GM21367 (cell line): Measurements from ENCODE around the gene HOXD3.

Experiments used
- ATAC-seq: cut with Tn5 transposase; IDR thresholded peaks from one replicate; pipeline ENCODE4 v1.9.1; 2021; ENCODE audit not compliant: unreplicated experiment

Gene HOXD3

DNA sequence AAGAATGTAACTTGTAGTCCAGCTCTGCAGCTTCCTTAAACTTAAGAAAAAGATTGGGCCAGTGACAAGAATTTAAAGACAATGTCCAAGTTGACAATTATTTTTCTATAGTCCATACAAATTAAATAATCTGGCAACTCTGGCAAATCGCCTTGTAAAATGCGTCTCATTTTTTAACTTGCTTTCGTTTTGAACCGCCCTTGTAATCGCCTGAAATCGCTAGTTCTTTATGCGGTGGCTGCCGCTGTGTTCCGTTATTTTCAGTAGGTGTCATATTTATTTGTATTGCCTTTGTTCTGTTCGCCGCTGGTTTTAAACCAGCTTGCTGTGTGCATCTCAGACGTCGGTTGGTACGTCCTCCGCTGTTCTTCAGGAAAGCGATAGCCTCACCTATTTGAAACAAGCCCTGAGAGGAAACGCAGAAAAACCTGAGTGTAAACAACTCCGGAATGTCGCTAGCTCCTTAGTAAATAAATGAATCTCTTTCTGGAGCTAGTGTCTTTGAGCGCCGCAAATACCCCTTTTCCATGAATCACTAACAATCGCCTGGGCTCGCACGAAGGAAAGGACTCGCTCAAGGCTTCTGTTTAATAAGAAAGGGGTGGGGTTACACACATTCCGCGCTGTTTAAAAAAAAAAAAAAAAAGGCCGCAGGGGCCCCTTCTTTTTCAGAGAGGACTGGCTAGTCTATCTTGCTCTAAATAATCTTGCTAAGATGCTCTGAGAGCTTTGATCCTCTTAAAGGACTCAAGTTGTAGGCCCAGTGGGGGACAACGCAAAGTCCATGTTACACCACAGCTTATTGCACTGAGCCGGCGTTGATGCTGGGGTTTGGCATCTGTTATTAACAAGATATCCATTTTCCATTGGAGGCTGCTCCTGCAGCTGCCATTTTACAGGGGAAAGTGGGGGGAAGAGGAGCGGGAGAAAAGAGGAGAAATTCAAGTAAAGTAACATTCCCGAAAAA is 24.6 kb upstream of the HOXD3 start:
- ATAC-seq = no peak

DNA sequence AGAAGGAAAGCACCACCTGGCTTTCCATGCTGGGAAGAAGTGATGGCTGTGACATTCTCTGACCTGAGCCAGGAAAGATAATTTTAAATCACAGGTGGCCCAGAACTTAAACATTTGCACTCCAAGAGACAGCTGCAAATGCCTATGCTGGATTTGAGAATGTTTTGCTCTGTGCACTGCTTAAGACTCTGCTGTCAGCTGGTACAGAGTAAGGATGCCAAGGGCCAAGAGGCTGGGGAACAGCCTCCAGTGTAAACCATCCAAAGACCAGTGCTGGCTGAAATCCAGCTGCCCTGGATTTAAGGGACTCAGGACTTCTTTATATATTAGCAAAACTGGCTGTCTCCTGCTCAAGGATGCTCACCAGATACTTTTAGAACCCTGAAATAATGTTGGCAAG is 23.7 kb upstream of the HOXD3 start:
- no peak for ATAC-seq

DNA sequence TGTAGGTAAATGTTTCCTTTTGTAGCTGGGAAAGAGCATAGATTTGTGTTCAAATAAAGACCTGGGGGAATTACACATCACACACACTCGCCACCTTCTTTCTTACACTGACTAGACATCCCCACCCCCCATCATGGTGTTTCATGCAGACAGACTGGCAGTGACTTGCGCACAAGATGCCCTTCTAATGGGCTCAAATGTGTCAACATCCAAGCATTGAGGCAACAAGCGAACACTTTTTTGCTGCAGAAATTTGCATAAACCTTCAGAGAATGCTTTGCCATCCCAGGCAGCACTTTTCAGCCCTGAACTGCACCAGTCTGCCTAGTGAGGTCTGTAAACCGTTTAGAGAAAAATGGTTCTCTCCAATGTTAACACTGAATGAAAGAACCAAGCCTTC is 23.1 kb upstream of the HOXD3 start:
- no peak for ATAC-seq

GRCh38 chr2:176135035-176135440 is 22.1 kb upstream of the HOXD3 start:
- ATAC-seq = no peak

- ATAC-seq = no peak
Measured at GRCh38 chr2:176136374-176137251, 20.5 kb upstream of the HOXD3 start.

- ATAC-seq = no peak
Measured at GRCh38 chr2:176137252-176137580, 19.9 kb upstream of the HOXD3 start.

DNA sequence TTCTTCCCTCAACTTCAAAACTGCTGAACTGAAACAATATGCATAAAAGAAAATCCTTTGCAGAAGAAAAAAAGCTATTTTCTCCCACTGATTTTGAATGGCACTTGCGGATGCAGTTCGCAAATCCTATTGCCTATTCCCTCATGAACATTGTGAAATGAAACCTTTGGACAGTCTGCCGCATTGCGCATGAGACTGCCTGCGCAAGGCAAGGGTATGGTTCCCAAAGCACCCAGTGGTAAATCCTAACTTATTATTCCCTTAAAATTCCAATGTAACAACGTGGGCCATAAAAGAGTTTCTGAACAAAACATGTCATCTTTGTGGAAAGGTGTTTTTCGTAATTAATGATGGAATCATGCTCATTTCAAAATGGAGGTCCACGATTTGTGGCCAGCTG is 19.2 kb upstream of the HOXD3 start:
- ATAC-seq = no peak

DNA sequence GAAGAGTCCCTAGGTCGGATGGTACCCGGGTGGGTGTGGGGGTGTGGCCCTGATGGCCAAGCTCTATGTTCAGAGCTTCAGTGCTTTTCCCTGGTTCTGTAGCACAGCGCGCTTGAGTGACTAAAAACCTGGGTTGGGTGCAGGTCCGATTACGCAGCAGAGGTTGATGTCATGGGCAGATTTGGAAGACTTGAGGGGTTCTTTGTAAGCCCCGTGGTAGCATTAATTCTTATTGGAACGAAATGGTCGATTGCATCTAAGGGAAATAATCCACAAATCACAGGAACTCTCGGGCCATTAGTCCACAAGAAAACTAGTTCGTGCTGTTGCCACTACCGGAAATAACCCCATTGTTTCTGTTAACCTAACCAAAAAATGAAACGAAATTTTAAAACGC is 18.6 kb upstream of the HOXD3 start:
- ATAC-seq = no peak

GRCh38 chr2:176138923-176139660 is 18.0 kb upstream of the HOXD3 start:
- no peak for ATAC-seq

DNA sequence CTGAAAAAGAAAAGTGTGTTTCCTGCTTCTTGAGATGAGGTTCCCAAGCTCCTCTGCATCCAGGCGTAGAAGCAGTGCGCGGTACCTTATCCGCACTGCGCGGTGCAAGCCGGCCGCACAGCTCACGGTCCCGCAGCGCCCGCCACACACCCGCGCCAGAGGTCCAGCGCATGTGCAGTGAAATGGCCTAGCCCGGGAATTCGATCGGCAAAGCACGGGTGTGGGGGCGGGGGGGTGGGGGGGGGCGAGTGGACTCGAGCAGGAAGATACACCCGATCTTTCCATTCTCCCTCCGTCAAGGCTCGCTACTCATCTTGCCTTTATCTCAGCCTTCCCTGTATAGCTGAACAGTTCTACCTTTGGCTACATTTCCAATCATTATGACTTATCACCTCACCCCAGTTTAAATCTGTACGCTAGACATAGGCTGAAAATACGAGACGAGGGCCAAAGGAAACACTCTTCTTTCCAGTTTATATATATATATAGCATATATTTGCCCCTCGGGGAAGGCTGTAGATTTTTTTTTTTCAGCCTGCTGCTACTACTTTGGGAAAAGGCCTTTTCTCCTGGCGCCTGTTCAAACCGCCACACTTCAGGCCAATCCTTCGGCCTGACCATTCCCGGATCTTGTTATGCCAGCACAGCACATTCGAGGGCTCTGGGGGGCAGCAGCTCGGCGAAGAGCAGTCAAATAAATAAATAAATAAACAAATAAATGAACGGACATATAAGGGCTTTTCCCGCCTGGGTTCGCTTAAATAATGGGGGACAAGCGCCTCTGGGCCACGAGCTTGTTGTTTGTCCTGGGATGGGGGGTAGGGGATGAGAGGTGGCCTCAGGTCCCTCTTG is 17.2 kb upstream of the HOXD3 start:
- no peak for ATAC-seq

GRCh38 chr2:176140513-176141317 is 16.4 kb upstream of the HOXD3 start:
- ATAC-seq = peak; percentile 93

GRCh38 chr2:176142281-176142680 is 14.8 kb upstream of the HOXD3 start:
- no peak for ATAC-seq

DNA sequence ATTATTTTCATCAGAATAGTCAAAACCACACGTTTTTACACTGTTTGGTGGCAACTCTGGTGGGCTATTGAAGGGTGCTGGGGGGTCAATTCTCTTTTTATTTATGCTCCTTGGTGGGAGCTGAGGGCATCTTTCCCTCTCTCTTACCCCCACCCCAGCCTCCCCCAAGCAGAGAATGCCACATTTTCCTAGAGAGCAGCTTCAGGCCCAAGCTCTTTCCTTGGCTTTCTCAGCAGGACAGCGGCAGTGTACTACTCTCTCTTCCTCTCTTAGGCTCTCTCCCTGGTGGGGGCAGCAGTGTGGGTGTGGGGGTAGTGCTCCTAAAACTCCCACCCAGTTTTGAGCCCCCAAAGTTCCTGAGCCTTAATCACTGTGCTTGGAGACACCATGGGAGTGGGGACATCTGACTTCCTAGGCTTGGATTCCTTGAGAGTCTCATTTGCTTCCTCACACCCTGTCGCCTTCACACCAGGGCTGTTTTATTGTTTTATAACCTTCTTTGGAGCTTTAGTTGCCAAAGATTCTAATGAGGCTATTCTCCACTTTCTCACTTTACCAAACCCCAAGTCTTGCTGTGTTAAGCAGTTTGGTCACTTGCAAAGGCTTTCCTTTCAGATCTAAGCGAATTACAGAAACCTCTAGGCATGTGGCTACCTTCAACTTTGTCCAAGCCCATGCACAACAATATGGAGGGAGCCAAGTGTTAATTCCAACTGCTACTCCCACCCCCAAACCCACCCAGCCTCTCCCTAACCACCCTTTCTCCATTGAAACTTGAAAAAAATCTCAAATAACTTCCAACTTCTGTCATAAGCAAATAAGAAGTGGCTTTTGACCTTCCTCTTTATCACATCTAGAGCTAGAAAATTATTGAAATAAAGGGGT is 11.8 kb upstream of the HOXD3 start:
- no peak for ATAC-seq

DNA sequence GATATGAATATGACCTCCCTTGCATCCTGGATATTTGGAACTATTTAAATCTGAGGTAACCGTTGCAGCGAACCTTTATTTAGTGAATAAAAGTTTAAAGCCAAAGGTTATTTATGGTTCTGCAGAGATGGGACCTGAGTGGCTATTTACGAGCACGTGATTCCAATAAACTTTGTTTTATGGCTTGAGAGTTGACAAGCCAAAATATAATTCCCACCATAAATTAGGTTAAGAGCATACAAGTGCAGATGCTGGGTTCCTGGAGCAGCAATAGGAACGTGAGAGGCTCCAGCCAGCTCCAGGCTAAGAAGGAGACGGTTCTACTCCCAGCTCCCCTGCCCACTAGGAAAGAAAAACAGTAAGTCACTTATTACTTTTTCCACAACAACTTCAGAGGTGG is 11.0 kb upstream of the HOXD3 start:
- no peak for ATAC-seq

DNA sequence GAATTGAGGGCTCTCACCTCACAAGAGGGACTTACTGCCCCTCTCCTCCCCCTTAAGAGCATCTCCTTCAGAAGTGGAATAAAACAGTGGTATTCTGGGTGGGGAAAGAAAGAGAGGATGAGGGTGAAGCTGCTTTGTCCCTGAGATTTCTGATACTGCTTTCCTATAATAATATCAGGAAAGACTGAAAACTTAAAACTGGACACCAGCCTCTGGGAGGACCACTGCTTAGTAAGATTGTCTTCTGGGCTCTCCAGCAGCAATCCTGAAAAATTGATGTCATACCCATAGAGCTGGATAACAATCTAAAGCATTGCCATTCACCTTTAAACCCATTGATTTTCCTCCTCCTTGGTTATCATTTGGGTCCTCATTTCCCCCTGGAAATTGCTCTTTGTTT is 10.5 kb upstream of the HOXD3 start:
- ATAC-seq = no peak

DNA sequence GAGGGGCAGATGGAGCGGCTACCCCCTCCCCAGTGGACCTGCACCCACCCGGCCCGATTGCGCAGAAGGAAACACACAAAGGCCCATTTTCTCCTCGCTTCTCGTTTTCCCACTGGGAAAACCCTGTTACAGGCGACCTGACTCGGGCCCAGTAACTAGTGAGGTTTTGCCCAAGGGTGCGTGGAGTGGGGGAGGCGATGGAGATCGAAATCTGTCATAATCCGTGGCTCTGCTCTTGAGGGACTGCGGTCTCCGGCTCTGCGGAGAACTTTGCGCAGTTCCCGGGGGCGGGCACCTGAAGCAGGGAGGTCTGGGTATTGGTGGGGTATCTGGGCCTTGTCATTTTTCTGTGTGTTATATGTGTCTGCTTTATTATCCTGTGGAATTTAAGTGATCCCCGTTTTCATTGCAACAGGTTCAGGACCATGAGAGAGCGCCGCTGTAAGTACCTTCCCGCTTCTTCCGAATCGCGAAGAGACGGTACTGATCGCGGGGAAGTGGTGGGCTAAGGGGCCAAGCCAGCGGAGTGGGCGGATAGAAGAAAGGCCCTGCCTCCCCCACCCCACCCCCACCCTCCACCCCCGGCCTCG is 9.8 kb upstream of the HOXD3 start:
- ATAC-seq = no peak

DNA sequence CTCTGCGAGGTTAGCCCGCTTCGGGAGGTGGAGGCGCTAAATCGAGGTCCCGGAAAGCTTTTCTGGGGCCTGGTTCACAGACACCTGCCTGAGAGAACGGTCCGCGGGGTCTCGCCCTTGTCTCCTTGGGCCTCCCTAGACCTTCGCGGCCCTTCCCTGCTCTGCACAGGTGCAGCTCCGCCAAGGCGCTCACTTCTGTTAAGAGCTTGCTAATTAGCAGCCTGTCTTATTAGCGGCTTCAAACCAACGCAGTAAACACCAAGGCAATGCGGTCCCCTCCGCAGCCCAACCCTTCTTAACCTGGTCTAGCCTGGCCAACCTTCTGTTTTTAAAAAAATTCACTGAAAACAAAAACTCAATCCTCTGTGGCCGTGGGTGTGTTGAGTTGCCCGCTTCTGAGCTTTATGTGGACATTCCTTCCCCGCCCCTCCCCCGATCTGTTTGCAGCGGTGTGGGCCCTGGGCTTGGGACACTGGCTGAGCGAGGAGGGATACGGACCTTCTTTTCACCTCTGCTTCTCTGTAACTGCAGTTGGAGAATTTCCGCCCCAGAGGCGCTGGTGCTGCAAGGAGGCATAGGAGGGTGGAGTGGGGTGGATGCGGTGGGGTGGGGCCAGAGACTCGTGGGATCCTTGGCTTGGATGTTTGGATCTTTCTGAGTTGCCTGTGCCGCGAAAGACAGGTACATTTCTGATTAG is 9.2 kb upstream of the HOXD3 start:
- no peak for ATAC-seq
